Endothelial cell of umbilical vein (primary cell): ENCODE measurements around the gene PAK2. TPM values are rescaled to one million over a fixed set of nuclear protein-coding genes. Genes with fewer than 3 reads are reported as not detected.
"Not testable (repeated sequence)": the region's sequence is repeated elsewhere in the genome, so short reads cannot be mapped to it uniquely, and the experiment has no call there.

Experiments
- BruUV-seq: library from RNA; stranded (reverse); fragments of 400-500 nt; replicated peaks from 2 replicates; lab custom pipeline; 2021; lab: Mats Ljungman, UMichigan
- CTCF ChIA-PET: fragments of 300-600, 350-600 bp; sonication (Branson Sonifier 250); formaldehyde crosslinking; loops from one replicate; lab custom pipeline; 2021; ENCODE audit warnings: antibody characterized with exemption, inconsistent platforms; lab: Charles Lee
- POLR2A ChIA-PET: fragments of 300-600, 350-600 bp; sonication (Branson Sonifier 250); formaldehyde crosslinking; loops from one replicate; lab custom pipeline; 2021; ENCODE audit warnings: antibody characterized with exemption, inconsistent platforms; lab: Charles Lee
- DNase-seq: peaks from one replicate; pipeline ENCODE4 v3.0.0-alpha.2; 2011; ENCODE audit warnings: low read depth, low spot score
- FAIRE-seq: peaks from 2 replicates; lab custom pipeline; 2011; peaks lifted over from hg19 to GRCh38; lab: Jason Lieb, UNC
- H2AFZ ChIP-seq: 2 replicates; pipeline ENCODE4 v1.6.0; 2012; ENCODE audit warnings: low read depth, low read length, control low read depth, inconsistent platforms
- H3K27ac ChIP-seq: 2 replicates; pipeline ENCODE4 v1.5.1; 2011; ENCODE audit warnings: low read depth, mild to moderate bottlenecking, control low read depth, low read length, moderate library complexity; ENCODE audit not compliant: insufficient read depth
- H3K27me3 ChIP-seq, 2 experiments: 2 replicates each; pipeline versions ENCODE4 v1.6.0 to v1.6.1; 2011; ENCODE audit warnings: low read length in 2 of 2, mixed read lengths in 1 of 2; ENCODE audit not compliant: control insufficient read depth in 2 of 2, insufficient read depth in 2 of 2
- H3K36me3 ChIP-seq, 2 experiments: 2 replicates in 1 of 2; 3 replicates in 1 of 2; pipeline ENCODE4 v1.5.1; 2011; ENCODE audit warnings: low read length in 2 of 2, mild to moderate bottlenecking in 1 of 2, moderate library complexity in 1 of 2; ENCODE audit not compliant: control insufficient read depth in 2 of 2, insufficient read depth in 2 of 2; ENCODE audit errors: extremely low read depth in 1 of 2
- H3K4me1 ChIP-seq: 3 replicates; pipeline ENCODE4 v1.5.1; 2011; ENCODE audit warnings: mild to moderate bottlenecking, low read length; ENCODE audit not compliant: control insufficient read depth, insufficient read depth; ENCODE audit errors: extremely low read depth
- H3K4me2 ChIP-seq: 2 replicates; pipeline ENCODE4 v1.6.1; 2011; ENCODE audit warnings: low read length, control low read depth, mixed read lengths; ENCODE audit not compliant: insufficient read depth
- H3K4me3 ChIP-seq, 3 experiments: fragments of 200-600 bp in 1 of 3; sonication (generic), shearing (Covaris generic) in 1 of 3; replicated peaks in 1 of 3; 2 replicates each; pipeline ENCODE4 v1.5.1; 2011 to 2016; ENCODE audit warnings: control low read depth in 3 of 3, low read length in 3 of 3, mild to moderate bottlenecking in 2 of 3, inconsistent platforms in 1 of 3, low read depth in 1 of 3, moderate library complexity in 1 of 3; ENCODE audit not compliant: insufficient read depth in 1 of 3
- H3K79me2 ChIP-seq: 2 replicates; pipeline ENCODE4 v1.6.0; 2012; ENCODE audit warnings: low read length, inconsistent platforms; ENCODE audit not compliant: control insufficient read depth, insufficient read depth
- H3K9ac ChIP-seq: replicated peaks from 2 replicates; pipeline ENCODE3; 2011; ENCODE audit warnings: low read length, control low read depth; ENCODE audit not compliant: insufficient read depth; ENCODE audit errors: extremely low read depth
- H3K9me1 ChIP-seq: replicated peaks from 3 replicates; pipeline ENCODE4 v1.6.0; 2011; ENCODE audit warnings: mild to moderate bottlenecking, low read length; ENCODE audit not compliant: control insufficient read depth, insufficient read depth; ENCODE audit errors: extremely low read depth
- H3K9me3 ChIP-seq: replicated peaks from 2 replicates; pipeline ENCODE4 v1.5.1; 2012; ENCODE audit warnings: low read length, inconsistent platforms; ENCODE audit not compliant: control insufficient read depth, insufficient read depth
- H4K20me1 ChIP-seq: replicated peaks from 2 replicates; pipeline ENCODE3; 2011; ENCODE audit warnings: mild to moderate bottlenecking, low read length; ENCODE audit not compliant: control insufficient read depth, insufficient read depth; ENCODE audit errors: extremely low read depth
- CTCF ChIP-seq, 2 donors: IDR thresholded peaks; 1 replicate in 1 of 2; 2 replicates in 1 of 2; pipeline ENCODE4 v1.5.1; 2011; ENCODE audit warnings: low read length in 2 of 2, mild to moderate bottlenecking in 2 of 2, moderate library complexity in 2 of 2, control low read depth in 1 of 2, inconsistent platforms in 1 of 2, low read depth in 1 of 2; ENCODE audit not compliant: insufficient read depth in 1 of 2; ENCODE audit errors: extremely low read depth in 1 of 2
- EZH2 ChIP-seq: IDR thresholded peaks from 2 replicates; pipeline ENCODE4 v1.6.1; 2012; ENCODE audit warnings: borderline replicate concordance, low read depth, mild to moderate bottlenecking, moderate library complexity, low read length, inconsistent platforms; ENCODE audit not compliant: severe bottlenecking
- FOS ChIP-seq: IDR thresholded peaks from 2 replicates; pipeline ENCODE4 v1.6.1; 2011; ENCODE audit warnings: mild to moderate bottlenecking, low read length, moderate library complexity, borderline replicate concordance; ENCODE audit not compliant: insufficient read depth
- GATA2 ChIP-seq: IDR thresholded peaks from 2 replicates; pipeline ENCODE4 v1.7.0; 2011; ENCODE audit warnings: low read depth, mild to moderate bottlenecking, moderate library complexity, mixed read lengths, low read length; ENCODE audit not compliant: insufficient read length, insufficient read depth
- JUN ChIP-seq: IDR thresholded peaks from 2 replicates; pipeline ENCODE4 v1.6.1; 2011; ENCODE audit warnings: borderline replicate concordance, low read depth; ENCODE audit not compliant: insufficient read length, insufficient read depth
- MAX ChIP-seq: IDR thresholded peaks from 2 replicates; pipeline ENCODE4 v1.6.1; 2011; ENCODE audit not compliant: insufficient read depth, insufficient read length
- MYC ChIP-seq: IDR thresholded peaks from one replicate; pipeline ENCODE4 v1.6.1; 2011; ENCODE audit warnings: mild to moderate bottlenecking, low read depth, low read length
- POLR2A ChIP-seq: IDR thresholded peaks from 2 replicates; pipeline ENCODE4 v1.6.1; 2012; ENCODE audit warnings: low read depth, mild to moderate bottlenecking, control low read depth, low read length
- POLR2AphosphoS5 ChIP-seq: IDR thresholded peaks from 2 replicates; pipeline ENCODE4 v1.6.1; 2012; ENCODE audit warnings: low read depth, mild to moderate bottlenecking, control low read depth, low read length, moderate library complexity; ENCODE audit not compliant: insufficient read depth
- dilution Hi-C: fragments of 300-500 bp; cut with MboI; formaldehyde crosslinking; loops from one replicate; pipeline ENCODE4 v1.15.0; 2019; ENCODE audit warnings: low sequenced_read_pairs; ENCODE audit not compliant: extremely low pct_ligation_motif_present
- intact Hi-C: fragments of 100-400 bp; cut with micrococcal nuclease; formaldehyde crosslinking; loops from one replicate; pipeline ENCODE4 v1.10.0; 2022
- polyA plus RNA-seq, 4 experiments: library from polyadenylated mRNA; depleted of rRNA in 3 of 4; stranded (reverse) in 3 of 4; unstranded in 1 of 4; fragments of >200 nt; gene quantifications; 2 replicates each; pipeline versions ENCODE4 v1.2.1 to v1.2.3, GENCODE V29; 2011 to 2012; ENCODE audit warnings: missing spikeins in 1 of 4
- total RNA-seq: library from RNA; stranded (reverse); gene quantifications from 2 replicates; pipeline ENCODE4 v1.2.3, GENCODE V29; 2021

The PAK2 gene
- total and polyA plus RNA-seq, 2 donors (not counting 3 experiments of a cell fraction or from before 2014, with no cell fraction given) = 22.6 to 98.9 TPM

GRCh38 chr3:196835086-196835485, 95.4 kb downstream of the PAK2 start:
- H3K9ac ChIP-seq = no peak overlapping the region
- intact Hi-C loops (loop anchor here (10.0 kb wide), 1 partner anchor 350 kb away; no protein-coding TSS in a partner anchor), dilution Hi-C loops (no loop called here)
- no TSS peak for BruUV-seq
- CTCF ChIA-PET = interaction anchor here (1.0 to 1.8 kb wide), 5 partner anchors 12 to 225 kb away, joined by 3 to 6 read pairs (median 3); partner anchors contain the start of gene SENP5
- H3K4me3 ChIP-seq = no peak overlapping the region
- H4K20me1 ChIP-seq = no peaks in the 10 kb centered on the region
- POLR2A ChIA-PET = no interaction called here
- no peaks in the 10 kb centered on the region for H3K9me1 ChIP-seq
- H3K79me2 ChIP-seq = no peaks in the 10 kb centered on the region
- no peak overlapping the region for H3K4me2 ChIP-seq
- no peak overlapping the region for H3K27ac ChIP-seq
- TF ChIP-seq MYC = no peak
- TF ChIP-seq GATA2 = no peak
- no peak for TF ChIP-seq EZH2
- TF ChIP-seq FOS = no peak
- no peak for TF ChIP-seq JUN
- no peak for TF ChIP-seq POLR2AphosphoS5
- TF ChIP-seq POLR2A = no peak
- TF ChIP-seq MAX = no peak
- no peak for TF ChIP-seq CTCF (IDR thresholded peaks at IDR 0.05; ENCODE audit: extremely low read depth in 1 of 2, insufficient read depth in 1 of 2, low read depth in 1 of 2, low read length in 2 of 2)
- no peaks in the 10 kb centered on the region for H3K4me1 ChIP-seq
- H2AFZ ChIP-seq = no peak overlapping the region
- no peaks in the 10 kb centered on the region for H3K27me3 ChIP-seq
- FAIRE-seq (no peak), DNase-seq (no peak)
- no peaks in the 10 kb centered on the region for H3K36me3 ChIP-seq
- no peaks in the 10 kb centered on the region for H3K9me3 ChIP-seq

GRCh38 chr3:196836626-196837025, 97.0 kb downstream of the PAK2 start:
- H3K9me1 ChIP-seq, H4K20me1 ChIP-seq, DNase-seq, BruUV-seq, dilution Hi-C loops, H3K4me2 ChIP-seq, H3K4me1 ChIP-seq, H3K9me3 ChIP-seq, H2AFZ ChIP-seq, H3K27me3 ChIP-seq, H3K27ac ChIP-seq, H3K79me2 ChIP-seq, H3K36me3 ChIP-seq, H3K9ac ChIP-seq, H3K4me3 ChIP-seq, FAIRE-seq, POLR2A ChIA-PET: not testable (repeated sequence)
- intact Hi-C loops = loop anchor here (10.0 kb wide), 1 partner anchor 348 kb away; no protein-coding TSS in a partner anchor
- CTCF ChIA-PET = interaction anchor here (0.9 to 1.8 kb wide), 3 partner anchors 31 to 55 kb away, joined by 3 to 9 read pairs (median 4); partner anchors contain the start of gene SENP5
